ENCODE measurements around the gene TMPRSS6. TPM values are rescaled to one million over a fixed set of nuclear protein-coding genes. Genes with fewer than 3 reads are reported as not detected.

The TMPRSS6 gene
- total and polyA plus RNA-seq, 2 of the 8 experiments (the other 6 are each of a cell fraction or from before 2014, with no cell fraction given) = 0.02 TPM; not detected in 1

GRCh38 chr22:37139762-37140161 lies 30.2 kb upstream of the TMPRSS6 start:
- DNase-seq (ENCODE audit: low read depth in 1 of 2, low spot score in 2 of 2) (no peak), FAIRE-seq (no peak)
- Histone ChIP-seq H3K4me3 (ENCODE audit: extremely low read depth in 1 of 4, insufficient read depth in 2 of 4, low read depth in 3 of 4, low read length in 4 of 4) (no peak overlapping the region), H4K5ac (ENCODE audit: insufficient read length, low read depth, low read length) (no peak overlapping the region), H3K27ac (ENCODE audit: low read depth, low read length) (no peak overlapping the region), H2AK5ac (ENCODE audit: low read depth, low read length) (no peak overlapping the region), H4K8ac (ENCODE audit: extremely low read depth, insufficient read depth, low read length) (no peak overlapping the region), H3K4ac (replicated peaks; ENCODE audit: insufficient read length, low read depth, low read length) (no peak overlapping the region), H2AFZ (ENCODE audit: low read length) (no peak overlapping the region), H3K36me3 (ENCODE audit: control insufficient read depth in 2 of 4, insufficient read depth in 4 of 4, low read length in 3 of 4) (no peaks in the 10 kb centered on the region), H2BK120ac (replicated peaks; ENCODE audit: low read depth, low read length) (no peak overlapping the region), H3K23ac (ENCODE audit: insufficient read length) (no peak overlapping the region), H3K23me2 (ENCODE audit: low read depth, low read length) (no peaks in the 10 kb centered on the region), H3K9me3 (ENCODE audit: insufficient read depth in 2 of 2, low read depth in 1 of 2, low read length in 1 of 2) (no peaks in the 10 kb centered on the region), H3K18ac (ENCODE audit: extremely low read depth, low read length) (no peak overlapping the region), H2BK20ac (ENCODE audit: low read length) (no peak overlapping the region), H3K56ac (replicated peaks; ENCODE audit: insufficient read length, low read depth, low read length) (no peak overlapping the region), H2BK5ac (ENCODE audit: low read depth, low read length) (no peak overlapping the region), H3K79me2 (ENCODE audit: control insufficient read depth in 1 of 2, insufficient read depth in 2 of 2, low read length in 2 of 2) (no peaks in the 10 kb centered on the region), H4K20me1 (replicated peaks in 1 of 2; ENCODE audit: control insufficient read depth in 1 of 2, insufficient read depth in 2 of 2, low read length in 2 of 2) (peaks cover 0 to 2% of the 10 kb centered on the region in 2 experiments), H3K4me2 (ENCODE audit: insufficient read depth in 1 of 2, low read depth in 2 of 2, low read length in 2 of 2) (no peak overlapping the region), H3K9ac (replicated peaks in 1 of 4; ENCODE audit: extremely low read depth in 1 of 4, low read depth in 3 of 4, low read length in 3 of 4) (no peak overlapping the region), H4K91ac (replicated peaks; ENCODE audit: insufficient read length, low read length) (no peak overlapping the region), H3K27me3 (replicated peaks in 1 of 4; ENCODE audit: control insufficient read depth in 3 of 4, extremely low read depth in 1 of 4, insufficient read depth in 3 of 4, low read length in 3 of 4) (no peaks in the 10 kb centered on the region; a peak in 1 of 7 replicates), H3K4me1 (replicated peaks in 1 of 4; ENCODE audit: control insufficient read depth in 3 of 4, insufficient read depth in 4 of 4, low read length in 3 of 4) (no peaks in the 10 kb centered on the region; a peak in 1 of 7 replicates), H2BK12ac (ENCODE audit: low read depth, low read length) (no peak overlapping the region), H3K14ac (ENCODE audit: insufficient read length) (no peak overlapping the region), H3K79me1 (ENCODE audit: low read depth, low read length) (no peaks in the 10 kb centered on the region), H2BK15ac (ENCODE audit: low read length) (no peak overlapping the region)
- ChIA-PET POLR2A (ENCODE audit: partially characterized antibody) (interaction anchor here (0.6 kb wide), 1 partner anchor 24 kb away, joined by 3 read pairs; no protein-coding TSS in a partner anchor), CTCF (ENCODE audit: partially characterized antibody) (interaction anchor here (0.6 to 4.1 kb wide), 12 partner anchors 9 to 94 kb away, joined by 3 to 20 read pairs (median 4); no protein-coding TSS in a partner anchor)
- TF ChIP-seq SIX5 (IDR thresholded peaks at IDR 0.05; ENCODE audit: low read depth, low read length) (no peak), RAD21 (IDR thresholded peaks at IDR 0.05 in 1 of 2, conservative IDR thresholded peaks at IDR 0.05 in 1 of 2; ENCODE audit: low read depth in 2 of 2, low read length in 2 of 2) (peak in 1 of 2 experiments; percentile 27; a peak in 2 of 4 replicates), CTCF (IDR thresholded peaks at IDR 0.05; ENCODE audit: control extremely low read depth in 1 of 3, insufficient read depth in 1 of 3, low read depth in 1 of 3, low read length in 3 of 3) (peak in 1 of 3 experiments; percentile 13; a peak in 2 of 4 replicates), SP1 (IDR thresholded peaks at IDR 0.05; ENCODE audit: low read depth, low read length) (no peak)
- WGBS, 2 experiments (ENCODE audit: extremely low coverage in 1 of 2, insufficient coverage in 1 of 2, insufficient read length in 1 of 2, insufficient replicate concordance in 2 of 2, low coverage in 1 of 2, low lambda C conversion rate in 2 of 2, missing lambda C conversion rate in 1 of 2) = 89% methylated on average over 7 of the region's 7 CpGs; no CpG with 5 or more reads in 1 of the 2 experiments
